Natural killer cell treated with Interleukin-12 subunit alpha and Interleukin-12 subunit beta and Interleukin-15 and Interleukin-18, amount 100 ng/mL, for 72 hours (primary cell): ENCODE results near the gene ARNT2. TPM values are rescaled to one million over a fixed set of nuclear protein-coding genes. Genes with fewer than 3 reads are reported as not detected.
"Not testable (repeated sequence)": the region's sequence is repeated elsewhere in the genome, so short reads cannot be mapped to it uniquely, and the experiment has no call there.

Source experiments
- ATAC-seq, 2 donors: fragments of 150-1000 bp; cut with Tn5 transposase in 1 of 2; sonication (Bioruptor Pico), chemical (Tn5 transposase) in 1 of 2; 2 replicates each; pipeline ENCODE4 v1.10.0; 2021
- DNase-seq: peaks from one replicate; pipeline ENCODE4 v3.0.0; 2022; ENCODE audit warnings: low spot score
- H3K27ac Mint-ChIP-seq, 2 donors: 1 replicate in 1 of 2; 2 replicates in 1 of 2; pipeline ENCODE4 v1.8.0; 2022; ENCODE audit warnings: mixed read lengths in 2 of 2, mild to moderate bottlenecking in 1 of 2, moderate library complexity in 1 of 2
- H3K27me3 Mint-ChIP-seq, 2 donors: 1 replicate in 1 of 2; 2 replicates in 1 of 2; pipeline ENCODE4 v1.8.0; 2022; ENCODE audit warnings: mixed read lengths in 2 of 2
- H3K36me3 Mint-ChIP-seq: one replicate; pipeline ENCODE4 v1.8.0; 2022; ENCODE audit warnings: mixed read lengths
- H3K4me1 Mint-ChIP-seq, 2 donors: 1 replicate in 1 of 2; 2 replicates in 1 of 2; pipeline ENCODE4 v1.8.0; 2022; ENCODE audit warnings: low read depth in 2 of 2, mixed read lengths in 2 of 2, mild to moderate bottlenecking in 1 of 2
- H3K4me3 Mint-ChIP-seq: one replicate; pipeline ENCODE4 v1.8.0; 2022; ENCODE audit warnings: mixed read lengths
- H3K9me3 Mint-ChIP-seq: 2 replicates; pipeline ENCODE4 v1.8.0; 2022; ENCODE audit warnings: mixed read lengths
- total RNA-seq, 2 donors: library from RNA; stranded (reverse); gene quantifications; one replicate each; pipeline ENCODE4 v1.2.3, GENCODE V29; 2022

The ARNT2 gene
- total RNA-seq, 2 donors from 2014 or later = not detected

GRCh38 chr15:80500021-80500420 lies 95.8 kb downstream of the ARNT2 start:
- Mint-ChIP-seq H3K4me1 (no peaks in the 10 kb centered on the region), H3K9me3 (no peaks in the 10 kb centered on the region), H3K4me3 (no peak overlapping the region), H3K36me3 (no peaks in the 10 kb centered on the region), H3K27me3 (peaks cover 18 to 19% of the 10 kb centered on the region in 2 donors), H3K27ac (no peak overlapping the region)
- DNase-seq (no peak), ATAC-seq (no peak)

- ATAC-seq = no peak
- Mint-ChIP-seq H3K36me3 (no peaks in the 10 kb centered on the region), H3K9me3 (no peaks in the 10 kb centered on the region), H3K4me1 (no peaks in the 10 kb centered on the region), H3K4me3 (no peak overlapping the region), H3K27me3 (peaks cover 10 to 19% of the 10 kb centered on the region in 2 donors), H3K27ac (no peak overlapping the region)
- DNase-seq = no peak
Measured at GRCh38 chr15:80501476-80501875, 97.3 kb downstream of the ARNT2 start.

GRCh38 chr15:80502782-80503181 lies 98.6 kb downstream of the ARNT2 start:
- H3K9me3 Mint-ChIP-seq = no peaks in the 10 kb centered on the region
- peaks cover 10 to 19% of the 10 kb centered on the region in 2 donors for H3K27me3 Mint-ChIP-seq
- H3K4me1 Mint-ChIP-seq = no peaks in the 10 kb centered on the region

GRCh38 chr15:80503319-80503952 lies 99.3 kb downstream of the ARNT2 start:
- H3K27ac Mint-ChIP-seq = no peak overlapping the region
- no peaks in the 10 kb centered on the region for H3K4me1 Mint-ChIP-seq
- H3K9me3 Mint-ChIP-seq = no peaks in the 10 kb centered on the region
- no peaks in the 10 kb centered on the region for H3K36me3 Mint-ChIP-seq
- H3K4me3 Mint-ChIP-seq = no peak overlapping the region
- DNase-seq (no peak), ATAC-seq (peak in 1 of 2 donors; percentile 21)
- peaks cover 10 to 19% of the 10 kb centered on the region in 2 donors for H3K27me3 Mint-ChIP-seq

More at GRCh38 chr15:80502782-80503181, 98.6 kb downstream of the ARNT2 start:
- ATAC-seq (peak; percentile 6 to 33), DNase-seq (no peak)
- Mint-ChIP-seq H3K27ac (no peak overlapping the region), H3K4me3 (no peak overlapping the region), H3K36me3 (no peaks in the 10 kb centered on the region)

DNA sequence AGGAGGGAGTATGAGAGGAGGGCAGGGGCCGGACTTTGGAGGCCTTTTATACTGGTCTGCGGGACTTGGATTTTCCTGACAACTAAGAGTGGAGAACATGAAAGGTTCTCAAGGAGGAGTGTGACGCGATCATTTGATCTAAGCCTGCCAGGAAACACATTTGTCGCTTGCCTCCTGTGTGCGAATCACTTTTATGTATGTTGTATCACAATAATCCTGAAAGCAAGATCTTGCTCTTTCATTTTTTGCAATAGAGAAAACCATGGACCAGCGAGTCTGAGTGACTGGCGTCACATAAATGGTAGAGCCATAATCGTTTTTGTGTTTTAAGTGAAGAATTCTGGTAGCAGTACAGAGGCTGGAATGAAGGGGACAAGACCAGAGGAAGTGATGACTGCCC lies 100.7 kb downstream of the ARNT2 start:
- Mint-ChIP-seq H3K27ac (no peak overlapping the region), H3K9me3 (no peaks in the 10 kb centered on the region), H3K4me3 (no peak overlapping the region), H3K4me1 (peaks cover 0 to 5% of the 10 kb centered on the region in 2 donors), H3K36me3 (no peaks in the 10 kb centered on the region), H3K27me3 (peaks cover 16 to 27% of the 10 kb centered on the region in 2 donors)
- DNase-seq = no peak
- no peak for ATAC-seq

DNA sequence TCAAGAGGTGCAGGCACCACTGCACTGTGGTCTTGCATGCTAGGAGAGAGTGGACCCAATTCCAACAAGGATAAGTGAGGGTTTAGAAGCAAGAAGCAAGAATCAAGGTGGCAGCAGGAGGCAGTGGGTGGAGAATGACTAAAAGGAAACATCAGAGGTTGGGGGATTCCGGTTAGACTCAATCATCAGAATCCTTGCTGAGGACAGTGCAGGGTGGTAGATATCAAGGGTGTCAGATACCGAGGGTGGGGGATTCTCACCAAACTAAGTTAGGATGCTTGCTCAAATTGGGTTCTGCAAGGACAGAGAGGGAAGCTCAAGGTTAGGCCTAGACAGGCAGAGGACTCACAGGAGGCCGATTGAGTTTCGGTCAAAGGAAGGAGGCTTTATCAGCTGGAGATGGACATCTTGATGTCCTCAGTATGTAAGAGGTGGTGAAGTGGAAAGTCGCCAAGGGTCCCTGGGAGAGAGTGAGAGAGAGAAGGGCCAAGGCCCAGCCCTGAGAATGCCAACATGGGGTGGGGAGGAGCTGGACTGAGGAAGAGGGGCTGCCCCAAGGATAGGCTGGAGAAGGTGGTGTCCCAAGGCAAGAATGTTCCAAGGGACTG lies 102.2 kb downstream of the ARNT2 start:
- no peaks in the 10 kb centered on the region for H3K36me3 Mint-ChIP-seq
- no peak overlapping the region for H3K4me3 Mint-ChIP-seq
- no peak overlapping the region for H3K27ac Mint-ChIP-seq
- no peaks in the 10 kb centered on the region for H3K9me3 Mint-ChIP-seq
- DNase-seq = no peak
- peaks cover 19 to 34% of the 10 kb centered on the region in 2 donors for H3K27me3 Mint-ChIP-seq
- H3K4me1 Mint-ChIP-seq = peaks cover 0 to 5% of the 10 kb centered on the region in 2 donors
- ATAC-seq = peak in 1 of 2 donors; percentile 5

GRCh38 chr15:80507131-80507530 lies 102.9 kb downstream of the ARNT2 start:
- DNase-seq (no peak), ATAC-seq (peak in 1 of 2 donors; percentile 18)
- Mint-ChIP-seq H3K27me3 (peaks cover 20 to 33% of the 10 kb centered on the region in 2 donors), H3K4me3 (no peak overlapping the region), H3K27ac (no peak overlapping the region), H3K4me1 (peaks cover 0 to 5% of the 10 kb centered on the region in 2 donors), H3K36me3 (no peaks in the 10 kb centered on the region), H3K9me3 (no peaks in the 10 kb centered on the region)

GRCh38 chr15:80507638-80508316 lies 103.6 kb downstream of the ARNT2 start:
- Mint-ChIP-seq H3K36me3 (no peaks in the 10 kb centered on the region), H3K27me3 (peaks cover 13 to 27% of the 10 kb centered on the region in 2 donors), H3K4me3 (no peak overlapping the region), H3K27ac (no peak overlapping the region), H3K4me1 (peaks cover 0 to 5% of the 10 kb centered on the region in 2 donors), H3K9me3 (no peaks in the 10 kb centered on the region)
- DNase-seq (no peak), ATAC-seq (no peak)

GRCh38 chr15:80508783-80509182 lies 104.6 kb downstream of the ARNT2 start:
- no peak for DNase-seq
- ATAC-seq = no peak
- Mint-ChIP-seq H3K27ac (no peak overlapping the region), H3K4me1 (peaks cover 0 to 5% of the 10 kb centered on the region in 2 donors), H3K36me3 (no peaks in the 10 kb centered on the region), H3K27me3 (peaks cover 12 to 25% of the 10 kb centered on the region in 2 donors), H3K9me3 (no peaks in the 10 kb centered on the region), H3K4me3 (no peak overlapping the region)

DNA sequence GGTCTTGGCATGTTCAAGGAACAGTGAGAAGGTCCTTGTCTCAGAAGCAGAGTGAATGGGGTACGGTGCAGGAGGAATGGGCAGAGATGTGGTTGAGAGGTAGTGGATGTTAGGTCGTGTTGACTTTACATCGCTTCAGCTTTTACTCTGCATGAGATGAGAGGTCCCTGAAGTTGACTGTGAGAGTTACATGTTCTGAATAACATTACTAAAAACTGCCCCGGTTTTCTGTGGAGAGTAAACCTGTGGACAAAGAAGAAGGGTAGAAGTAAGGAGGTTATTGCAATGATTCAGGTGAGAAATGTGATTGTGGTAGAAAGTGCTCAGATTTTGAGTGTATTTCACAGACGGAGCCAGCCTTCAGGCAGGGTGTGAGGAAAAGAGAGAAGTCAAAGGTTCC lies 105.6 kb downstream of the ARNT2 start:
- ATAC-seq (no peak), DNase-seq (no peak)
- Mint-ChIP-seq H3K4me3 (no peak overlapping the region), H3K36me3 (no peaks in the 10 kb centered on the region), H3K27ac (no peak overlapping the region), H3K9me3 (no peaks in the 10 kb centered on the region), H3K4me1 (peaks cover 0 to 5% of the 10 kb centered on the region in 2 donors), H3K27me3 (peaks cover 14 to 18% of the 10 kb centered on the region in 2 donors)

DNA sequence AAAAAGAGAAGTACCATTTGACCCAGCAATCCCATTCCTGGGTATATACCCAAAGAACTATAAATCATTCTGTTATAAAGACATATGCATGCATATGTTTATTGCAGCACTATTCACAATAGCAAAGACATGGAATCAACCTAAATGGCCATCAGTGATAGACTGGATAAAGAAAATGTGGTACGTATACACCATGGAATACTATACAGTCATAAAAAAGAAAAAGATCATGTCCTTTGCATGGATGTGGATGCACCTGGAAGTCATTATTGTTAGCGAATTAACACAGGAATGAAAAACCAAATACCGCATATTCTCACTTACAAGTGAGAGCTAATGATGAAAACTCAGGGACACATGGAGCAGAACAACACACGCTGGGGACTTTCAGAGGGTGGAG lies 106.8 kb downstream of the ARNT2 start:
- not testable (repeated sequence) for ATAC-seq, DNase-seq, H3K27ac Mint-ChIP-seq, H3K36me3 Mint-ChIP-seq, H3K4me1 Mint-ChIP-seq, H3K4me3 Mint-ChIP-seq, H3K9me3 Mint-ChIP-seq
- peaks cover 14 to 18% of the 10 kb centered on the region in 2 donors for H3K27me3 Mint-ChIP-seq

- ATAC-seq (peak in 1 of 2 donors; percentile 48), DNase-seq (no peak)
- Mint-ChIP-seq H3K9me3 (no peaks in the 10 kb centered on the region), H3K4me3 (no peak overlapping the region), H3K4me1 (peaks cover 0 to 5% of the 10 kb centered on the region in 2 donors), H3K36me3 (no peaks in the 10 kb centered on the region), H3K27ac (no peak overlapping the region), H3K27me3 (peaks cover 17 to 30% of the 10 kb centered on the region in 2 donors)
Measured at GRCh38 chr15:80512726-80513660, 108.8 kb downstream of the ARNT2 start.

GRCh38 chr15:80514071-80514780 lies 110.0 kb downstream of the ARNT2 start:
- Mint-ChIP-seq H3K27ac (no peak overlapping the region), H3K27me3 (peaks cover 20 to 34% of the 10 kb centered on the region in 2 donors), H3K4me1 (peaks cover 0 to 5% of the 10 kb centered on the region in 2 donors), H3K9me3 (no peaks in the 10 kb centered on the region), H3K4me3 (no peak overlapping the region), H3K36me3 (no peaks in the 10 kb centered on the region)
- ATAC-seq = no peak
- no peak for DNase-seq
